RKO (cell line): Measurements from ENCODE around the gene TRMT61A.

ENCODE experiments used
- DNase-seq: peaks from one replicate; pipeline ENCODE4 v3.0.0-alpha.2; 2016; ENCODE audit warnings: low spot score

The TRMT61A gene

DNA sequence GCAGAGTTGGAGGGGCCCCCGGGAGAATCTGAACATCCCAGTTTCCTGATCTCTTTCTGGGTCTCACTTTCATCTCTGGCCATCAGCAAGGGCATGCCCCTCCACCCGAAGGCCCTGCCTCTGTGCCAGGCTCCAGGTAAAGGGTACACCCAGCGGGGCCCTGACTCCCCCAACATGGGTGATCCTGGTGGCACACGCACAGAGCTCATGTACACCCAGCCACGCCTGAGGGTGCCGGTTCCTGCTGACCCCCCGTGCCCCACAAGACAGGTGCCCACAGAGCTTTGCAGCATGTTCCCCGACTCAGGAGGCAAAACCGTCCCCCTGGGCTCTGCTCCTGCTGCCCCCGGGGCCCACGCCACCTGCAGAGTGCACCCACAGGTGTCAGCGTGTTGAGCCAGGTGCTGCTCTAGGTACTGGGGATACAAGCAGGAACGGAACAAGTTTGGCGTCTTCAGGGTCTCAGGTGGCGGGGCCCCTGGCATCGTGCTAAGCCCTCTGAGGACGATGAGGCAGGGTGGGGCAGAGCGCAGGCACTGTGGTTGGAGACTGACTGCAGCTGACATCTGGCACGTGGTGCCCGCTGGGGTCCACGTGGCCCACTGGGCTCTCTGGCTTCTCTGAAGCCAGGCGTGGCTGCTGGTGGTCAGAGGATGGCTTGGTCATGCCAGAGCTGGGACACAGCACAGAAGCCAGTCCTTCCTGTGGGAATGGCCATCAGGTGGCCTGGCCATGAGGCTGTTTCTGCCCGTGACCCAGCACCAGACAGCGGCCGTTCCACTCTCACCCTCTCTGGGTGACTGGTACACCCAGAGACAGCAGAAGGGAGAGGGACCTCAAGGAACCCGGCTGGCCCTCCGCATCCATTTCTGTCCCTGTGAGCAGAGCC lies 19.7 kb downstream of the TRMT61A start:
- DNase-seq = no peak

DNA sequence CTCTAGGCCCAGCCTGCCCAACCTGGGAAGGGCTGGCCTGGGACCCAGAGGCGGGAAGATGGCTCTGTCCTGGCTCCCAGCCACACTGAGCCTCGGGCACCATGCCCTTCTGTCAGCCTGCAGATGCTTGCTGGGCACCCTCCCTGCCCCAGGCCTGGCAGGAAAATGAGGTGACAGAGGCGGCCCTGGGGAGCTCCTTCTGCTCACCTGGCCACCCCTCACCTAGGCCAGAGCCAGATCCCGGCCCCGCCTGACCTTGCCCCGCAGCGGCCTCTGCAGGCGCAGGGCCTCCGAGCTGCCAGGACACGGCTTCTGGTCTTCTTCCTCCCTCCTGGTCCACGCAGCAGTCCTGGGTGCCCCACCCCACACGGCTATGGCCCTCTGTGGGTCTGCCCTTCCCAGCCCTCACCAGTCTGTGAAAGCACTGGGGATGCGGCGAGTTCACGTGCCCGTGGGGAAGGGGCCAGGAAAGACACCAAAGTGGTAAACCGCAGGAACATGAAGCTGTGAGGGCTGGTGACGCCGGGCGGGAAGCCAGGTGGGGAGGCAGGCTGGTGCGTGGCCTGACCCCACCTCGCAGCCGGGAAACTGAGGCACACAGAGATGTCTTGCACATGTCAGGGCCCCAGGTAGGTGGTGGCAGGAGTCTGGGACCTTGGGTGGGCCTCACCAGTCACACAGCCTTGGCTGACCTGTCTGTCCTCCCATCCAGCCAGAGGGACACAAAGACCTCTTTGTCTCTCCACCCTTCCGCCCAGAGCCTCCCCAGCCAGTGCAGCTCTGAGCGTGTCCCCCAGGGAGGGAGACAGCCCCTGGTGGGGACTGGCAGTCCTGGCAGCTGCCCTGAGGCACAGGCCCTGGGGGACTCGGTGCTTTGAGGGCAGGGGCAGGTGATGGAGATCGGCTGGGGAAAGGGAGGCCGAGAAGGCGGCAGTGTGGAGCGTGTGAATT lies 20.6 kb downstream of the TRMT61A start:
- DNase-seq = no peak

GRCh38 chr14:103550451-103551337 lies 21.7 kb downstream of the TRMT61A start:
- DNase-seq = no peak

DNA sequence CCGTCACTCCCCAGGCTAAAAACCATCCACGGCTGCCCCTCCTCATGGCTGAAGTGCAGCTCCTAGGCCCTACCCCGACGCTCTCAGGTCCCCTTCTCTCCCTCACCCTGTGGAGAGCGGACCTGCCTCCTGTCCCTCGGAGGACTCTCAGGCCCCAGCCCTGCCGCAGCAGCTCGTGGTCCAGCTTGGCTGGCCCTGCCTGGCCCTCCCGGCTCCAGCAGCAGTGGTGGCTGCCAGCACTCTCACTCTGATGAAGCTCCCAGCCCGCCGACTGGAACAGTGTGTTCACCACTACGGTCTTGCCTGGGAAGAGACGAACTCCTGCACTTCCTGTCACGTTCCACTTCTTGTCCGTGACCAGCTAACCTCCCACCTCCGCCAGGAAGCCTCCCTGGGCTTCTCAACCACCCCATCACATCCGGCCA lies 22.4 kb downstream of the TRMT61A start:
- no peak for DNase-seq

GRCh38 chr14:103552011-103552845 lies 23.2 kb downstream of the TRMT61A start:
- no peak for DNase-seq

GRCh38 chr14:103552846-103553210 lies 23.8 kb downstream of the TRMT61A start:
- no peak for DNase-seq

DNA sequence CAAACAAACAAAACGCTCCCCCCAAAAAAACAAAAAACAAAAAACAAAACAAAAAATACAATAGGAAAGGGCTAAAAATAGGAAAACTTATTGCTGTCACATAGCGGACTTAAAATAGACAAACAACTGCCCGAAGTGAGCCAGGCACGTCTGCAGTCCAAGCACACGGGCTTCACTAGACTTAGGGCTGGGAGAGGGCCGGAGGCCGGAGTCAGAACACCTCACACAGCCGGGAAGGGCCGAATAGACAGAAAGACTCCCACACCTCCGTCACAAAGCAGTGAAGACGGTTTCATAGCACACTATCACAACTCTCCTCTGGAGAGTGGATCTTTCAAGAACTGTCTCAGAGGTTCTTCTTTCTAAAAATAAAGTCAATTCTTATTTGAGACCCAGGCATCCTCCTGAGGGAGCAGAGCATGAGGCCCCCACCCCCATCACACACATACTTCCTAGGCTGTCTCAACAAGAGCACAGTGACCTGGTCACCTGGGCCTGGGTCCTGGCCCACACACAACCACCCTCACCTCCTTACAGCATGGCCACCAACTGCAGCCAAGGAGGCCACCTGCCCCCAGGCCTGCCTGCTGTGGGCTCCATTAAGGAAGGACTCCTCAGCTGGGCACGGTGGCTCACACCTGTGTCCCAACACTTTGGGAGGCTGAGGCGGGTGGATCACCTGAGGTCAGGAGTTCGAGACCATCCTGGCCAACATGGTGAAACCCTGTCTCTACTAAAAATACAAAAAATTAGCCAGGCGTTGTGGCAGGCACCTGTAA lies 26.8 kb downstream of the TRMT61A start:
- DNase-seq = no peak

- no peak for DNase-seq
Measured at GRCh38 chr14:103556946-103557758, 28.2 kb downstream of the TRMT61A start.

GRCh38 chr14:103558071-103558882 lies 29.3 kb downstream of the TRMT61A start:
- no peak for DNase-seq

DNA sequence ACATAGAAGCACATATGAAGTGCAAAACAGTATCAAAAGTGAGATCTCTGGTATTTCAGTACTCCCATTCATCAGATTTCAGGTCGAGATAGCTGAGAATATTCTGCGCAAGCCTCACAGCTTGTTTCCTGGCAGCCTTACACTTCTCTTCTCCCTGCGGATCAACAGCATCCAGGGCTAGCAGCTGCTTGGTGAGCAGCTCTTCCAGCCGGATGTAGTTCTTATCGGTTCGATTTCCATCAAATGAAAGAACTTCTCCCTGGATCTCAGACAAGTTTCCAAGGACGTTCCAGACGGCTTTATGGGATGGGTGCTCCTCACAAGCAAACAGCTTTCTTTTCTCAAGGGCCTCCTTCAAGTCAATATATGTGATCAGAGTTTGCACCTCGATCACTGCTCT lies 30.8 kb downstream of the TRMT61A start:
- no peak for DNase-seq

DNA sequence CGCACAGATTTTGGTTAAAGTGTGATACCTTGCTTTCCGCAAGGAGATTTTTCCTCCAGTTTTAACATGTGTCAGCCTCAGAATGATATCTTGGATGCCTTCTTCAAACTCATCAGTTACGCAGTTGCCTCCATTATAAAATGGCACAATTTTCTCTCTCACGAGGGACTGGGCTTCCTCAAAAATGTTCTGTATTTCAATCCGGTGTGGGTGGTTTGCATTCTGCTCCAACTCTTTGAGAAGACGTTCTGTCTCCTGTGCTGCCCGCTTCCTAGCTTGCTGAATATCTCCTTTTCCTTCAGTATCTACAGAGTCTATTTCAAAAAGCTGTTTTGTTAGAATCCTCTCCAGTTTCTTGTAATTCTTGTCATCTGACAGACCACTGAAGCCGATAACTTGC lies 31.7 kb downstream of the TRMT61A start:
- no peak for DNase-seq

- peak; percentile 64 for DNase-seq
Measured at GRCh38 chr14:103561381-103562178, 32.6 kb downstream of the TRMT61A start.

GRCh38 chr14:103562179-103562428 lies 33.1 kb downstream of the TRMT61A start:
- DNase-seq = peak; percentile 39

- DNase-seq = peak; percentile 88
Measured at GRCh38 chr14:103562429-103563225, 33.6 kb downstream of the TRMT61A start, which contains the start of the genes BAG5 and COA8. TSS of gene BAG5 (minus strand) at chr14:103562657. CDS start at chr14:103561164, 1,493 bp downstream. TSS of gene COA8 (plus strand) at chr14:103562960. CDS start at chr14:103563002, 42 bp downstream.

- DNase-seq = no peak
Measured at GRCh38 chr14:103563226-103563620, 34.2 kb downstream of the TRMT61A start.

DNA sequence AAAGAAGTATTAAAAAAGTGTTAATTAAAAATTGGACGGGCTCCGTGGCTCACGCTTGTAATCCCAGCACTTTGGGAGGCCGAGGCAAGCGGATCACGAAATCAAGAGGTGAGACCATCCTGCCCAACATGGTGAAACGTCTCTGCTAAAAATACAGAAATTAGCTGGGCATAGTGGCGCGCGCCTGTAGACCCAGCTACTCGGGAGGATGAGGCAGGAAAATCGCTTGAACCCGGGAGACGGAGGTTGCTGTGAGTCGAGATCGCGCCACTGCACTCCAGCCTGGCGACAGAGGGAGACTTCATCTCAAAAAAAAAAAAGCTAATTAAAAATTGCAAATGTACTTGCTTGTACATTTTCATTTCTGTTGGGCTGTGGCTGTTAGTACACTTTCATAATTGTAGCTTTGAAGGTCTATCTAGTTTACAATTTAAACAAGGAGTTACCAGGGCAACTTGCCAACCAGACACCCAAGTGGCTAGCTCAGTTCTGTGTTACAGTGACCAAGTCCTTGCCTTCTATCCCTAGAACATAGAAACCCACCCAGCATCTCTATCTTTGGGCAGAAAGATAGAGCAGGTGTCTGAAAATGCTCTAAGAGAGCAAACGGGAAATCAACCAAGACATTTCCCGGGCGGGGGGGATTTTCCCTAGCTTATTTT lies 35.0 kb downstream of the TRMT61A start:
- DNase-seq = peak; percentile 35
